ENCODE measurements around the gene GNB1L. TPM values are rescaled to one million over a fixed set of nuclear protein-coding genes. Genes with fewer than 3 reads are reported as not detected.

Gene GNB1L
- total RNA-seq, 1 experiment from 2014 or later, result 12.3 TPM

DNA sequence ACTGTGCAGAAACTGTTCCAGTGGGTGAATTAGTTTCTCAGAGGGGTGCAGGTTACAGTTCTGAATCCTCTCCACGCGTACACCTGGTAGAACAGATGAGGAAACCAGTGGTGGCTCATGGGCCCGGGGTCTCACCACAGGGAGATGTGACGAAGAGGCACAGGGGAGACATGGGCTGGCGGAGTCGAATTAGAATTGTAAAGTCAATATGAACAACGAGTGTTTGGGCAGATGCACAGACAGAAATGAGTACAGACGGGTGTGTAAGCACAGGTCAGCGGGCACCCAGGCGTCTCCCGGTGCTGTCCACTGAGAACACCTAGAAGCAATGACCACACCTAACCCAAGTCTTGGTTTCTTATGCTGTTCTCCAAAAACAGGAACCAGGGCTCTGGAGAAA is 41.8 kb downstream of the GNB1L start:
- DNase-seq, result no peak
- Histone ChIP-seq H3K4me3 (no peak overlapping the region), H3K27ac (no peak overlapping the region), H3K9me3 (replicated peaks) (no peaks in the 10 kb centered on the region), H3K27me3 (no peaks in the 10 kb centered on the region), H3K36me3 (no peaks in the 10 kb centered on the region; the same call in 1 of the 2 replicates), H3K4me1 (peaks cover 20% of the 10 kb centered on the region)

DNA sequence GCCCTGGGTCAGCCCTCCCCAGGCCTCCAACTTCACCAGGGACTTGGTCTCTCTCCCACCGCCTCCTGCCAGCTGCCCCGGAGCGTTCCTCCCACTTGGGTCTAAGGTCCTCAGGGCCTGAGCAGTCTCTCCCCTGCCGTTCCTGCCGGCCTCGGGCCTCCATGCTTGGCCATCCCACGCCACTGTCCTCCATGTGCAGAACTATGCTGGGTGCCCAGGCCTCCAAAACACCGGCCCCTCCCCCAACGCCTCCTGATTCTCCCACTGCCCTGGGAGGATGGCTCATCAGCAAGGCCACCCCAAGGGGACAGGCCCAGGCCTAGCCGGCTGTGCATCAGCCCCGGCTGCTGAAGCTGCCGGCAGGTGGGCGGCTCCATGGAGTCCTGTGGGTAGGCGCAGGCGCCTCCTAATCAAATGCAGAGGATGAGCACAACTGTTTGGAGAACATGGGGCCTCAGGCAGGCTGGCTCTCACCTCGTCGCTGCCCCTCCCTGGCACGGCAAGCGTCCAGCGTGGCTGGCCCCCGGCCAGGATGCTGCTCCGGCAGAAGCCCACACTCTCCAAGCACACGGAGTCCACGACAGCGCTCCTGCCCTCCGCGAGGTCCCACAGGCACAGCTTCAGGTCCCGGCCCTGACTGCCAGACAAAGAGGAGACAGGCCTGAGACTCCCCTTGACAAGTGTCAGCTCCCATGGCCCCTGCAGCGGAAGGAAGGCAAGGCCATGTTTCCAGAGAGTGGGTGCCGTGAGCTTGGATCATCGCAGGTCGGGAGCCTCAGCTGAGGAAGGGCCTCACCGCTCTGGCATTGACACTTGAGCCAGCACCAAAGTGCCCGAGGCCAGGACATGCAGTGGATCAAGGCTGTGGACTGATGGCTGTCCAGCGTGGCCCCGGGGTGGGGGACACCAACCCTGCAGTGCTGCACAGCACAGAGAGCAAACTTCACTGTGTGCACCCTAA is 42.6 kb downstream of the GNB1L start:
- Histone ChIP-seq H3K27ac (no peak overlapping the region), H3K9me3 (replicated peaks) (no peaks in the 10 kb centered on the region)
- peak in 1 of 2 experiments; percentile 18 for DNase-seq

DNA sequence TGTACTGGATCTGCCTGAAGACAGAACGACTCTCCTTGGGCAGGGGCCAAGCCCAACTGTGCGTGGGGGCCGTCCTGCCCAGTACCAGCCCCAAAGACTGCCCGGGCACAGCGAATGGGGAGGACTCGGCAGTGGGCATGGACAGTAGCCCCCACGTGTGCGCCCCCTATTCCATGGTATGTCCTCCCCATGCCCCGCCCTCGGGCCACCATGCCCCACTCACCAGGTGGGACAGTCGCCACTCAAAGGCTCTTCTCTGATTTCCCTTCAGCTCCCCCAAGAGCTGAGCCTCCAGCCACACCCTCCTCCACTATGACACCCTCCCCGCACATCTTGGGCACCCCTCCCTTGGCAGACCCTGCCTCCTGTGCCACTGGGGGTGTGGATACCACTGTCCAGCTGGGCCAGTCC is 43.5 kb downstream of the GNB1L start:
- no peak overlapping the region; the same call in 1 of the 2 replicates for H3K27ac ChIP-seq
- H3K27me3 ChIP-seq, result no peaks in the 10 kb centered on the region
- no peaks in the 10 kb centered on the region; the same call in 1 of the 2 replicates for H3K36me3 ChIP-seq
- DNase-seq, result peak in 1 of 2 experiments; percentile 3
- H3K9me3 ChIP-seq (replicated peaks), result no peaks in the 10 kb centered on the region
- H3K4me1 ChIP-seq, result peaks cover 28% of the 10 kb centered on the region
- H3K4me3 ChIP-seq, result no peak overlapping the region

More for the DNA sequence above, 42.6 kb downstream of the GNB1L start:
- Histone ChIP-seq H3K36me3 (no peaks in the 10 kb centered on the region; the same call in 1 of the 2 replicates), H3K4me3 (no peak overlapping the region), H3K27me3 (no peaks in the 10 kb centered on the region), H3K4me1 (peaks cover 20% of the 10 kb centered on the region)

DNA sequence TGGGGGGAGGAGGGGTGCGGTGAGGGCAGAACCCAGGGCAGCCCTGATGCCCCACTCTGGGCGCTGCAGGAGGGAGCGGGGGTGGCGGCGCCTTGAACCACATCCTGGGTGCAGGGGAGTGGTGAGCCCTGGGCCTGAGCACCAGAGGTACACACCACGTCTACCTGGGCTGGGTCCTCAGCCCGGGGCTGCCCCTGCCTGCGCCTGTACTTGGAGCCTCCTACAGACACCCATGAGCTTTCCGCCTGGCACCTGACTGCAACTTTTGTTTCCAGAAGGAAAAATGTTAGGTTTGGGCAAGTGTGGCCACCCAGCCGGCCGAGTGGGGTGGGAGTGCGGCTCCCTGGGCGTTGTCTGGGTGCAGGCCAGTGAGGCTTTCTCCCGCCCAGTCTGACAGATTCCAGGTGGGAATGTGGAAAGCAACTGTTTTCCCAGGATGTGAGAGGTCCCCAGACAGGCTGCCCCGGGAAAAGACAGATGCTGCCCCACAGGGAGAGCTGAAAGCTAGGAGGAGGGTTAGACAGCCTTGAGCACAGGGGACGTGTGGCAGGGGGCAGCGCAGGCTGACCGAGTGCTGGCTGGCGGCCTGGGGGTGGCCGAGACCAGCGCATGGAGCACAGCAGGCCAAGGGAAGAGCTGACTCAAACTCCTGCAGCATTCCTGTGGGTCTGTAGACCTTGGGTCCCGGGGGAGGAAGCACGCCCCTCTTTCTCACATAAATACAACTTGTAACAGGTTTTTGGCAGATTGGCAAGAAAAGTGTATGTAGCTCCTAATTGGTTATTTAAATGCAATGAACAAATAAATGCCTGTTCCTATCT is 44.1 kb downstream of the GNB1L start:
- Histone ChIP-seq H3K27ac (no peak overlapping the region; the same call in 1 of the 2 replicates), H3K36me3 (no peaks in the 10 kb centered on the region; the same call in 1 of the 2 replicates), H3K9me3 (replicated peaks) (no peaks in the 10 kb centered on the region), H3K4me1 (peaks cover 34% of the 10 kb centered on the region), H3K4me3 (no peak overlapping the region), H3K27me3 (no peaks in the 10 kb centered on the region)
- peak; percentile 57 to 72 for DNase-seq

DNA sequence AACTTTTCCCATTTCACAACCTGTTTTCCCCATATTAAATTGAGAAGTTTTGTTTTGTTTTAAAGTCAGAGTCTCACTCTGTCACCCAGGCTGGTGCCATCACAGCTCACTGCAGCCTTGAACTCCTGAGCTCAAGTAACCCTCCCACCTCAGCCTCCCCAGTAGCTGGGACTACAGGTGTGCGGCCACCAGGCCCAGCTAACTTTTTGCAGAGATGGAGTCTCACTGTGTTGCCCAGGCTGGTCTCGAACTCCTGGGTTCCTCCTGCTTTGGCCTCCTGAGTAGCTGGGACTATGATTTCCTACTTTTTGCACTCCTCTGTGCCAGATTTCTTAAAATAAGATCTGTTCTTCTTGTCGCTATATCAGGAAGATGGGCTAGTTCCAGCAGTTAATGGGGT is 44.9 kb downstream of the GNB1L start:
- Histone ChIP-seq H3K9me3 (replicated peaks) (no peaks in the 10 kb centered on the region), H3K27ac (no peak overlapping the region), H3K36me3 (no peaks in the 10 kb centered on the region; the same call in 1 of the 2 replicates), H3K4me3 (no peak overlapping the region), H3K27me3 (no peaks in the 10 kb centered on the region), H3K4me1 (peaks cover 34% of the 10 kb centered on the region)
- no peak for DNase-seq

DNA sequence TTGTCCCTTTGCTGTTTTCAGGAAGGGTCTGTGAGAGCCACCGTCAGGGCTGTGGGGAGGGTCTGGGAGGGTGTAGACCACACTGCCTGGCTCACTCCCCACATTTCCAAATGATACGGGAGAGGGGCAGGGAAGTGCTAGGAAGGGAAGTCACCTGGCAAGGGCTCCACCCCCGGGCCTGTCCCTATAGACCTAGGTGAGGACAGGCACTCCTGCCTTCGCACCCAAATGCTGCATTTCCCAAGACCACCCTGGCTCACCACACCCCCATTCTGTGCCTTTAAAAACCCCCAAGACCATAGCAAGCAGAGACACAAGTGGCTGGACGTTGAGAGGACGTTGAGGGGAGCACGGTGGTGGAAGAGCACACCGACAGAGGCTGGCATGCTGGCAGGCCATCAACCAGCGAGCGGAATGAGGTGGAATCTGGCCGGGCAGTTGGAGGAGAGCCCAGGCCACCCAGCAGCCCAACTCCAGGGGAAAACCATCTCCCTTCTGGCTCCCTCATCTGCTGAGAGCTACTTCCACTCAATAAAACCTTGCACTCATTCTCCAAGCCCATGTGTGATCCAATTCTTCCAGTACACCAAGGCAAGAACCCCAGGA is 45.7 kb downstream of the GNB1L start:
- peaks cover 34% of the 10 kb centered on the region for H3K4me1 ChIP-seq
- H3K27ac ChIP-seq, result no peak overlapping the region
- H3K9me3 ChIP-seq (replicated peaks), result no peaks in the 10 kb centered on the region
- no peaks in the 10 kb centered on the region; the same call in 1 of the 2 replicates for H3K36me3 ChIP-seq
- no peak for DNase-seq
- no peaks in the 10 kb centered on the region for H3K27me3 ChIP-seq
- no peak overlapping the region for H3K4me3 ChIP-seq

DNA sequence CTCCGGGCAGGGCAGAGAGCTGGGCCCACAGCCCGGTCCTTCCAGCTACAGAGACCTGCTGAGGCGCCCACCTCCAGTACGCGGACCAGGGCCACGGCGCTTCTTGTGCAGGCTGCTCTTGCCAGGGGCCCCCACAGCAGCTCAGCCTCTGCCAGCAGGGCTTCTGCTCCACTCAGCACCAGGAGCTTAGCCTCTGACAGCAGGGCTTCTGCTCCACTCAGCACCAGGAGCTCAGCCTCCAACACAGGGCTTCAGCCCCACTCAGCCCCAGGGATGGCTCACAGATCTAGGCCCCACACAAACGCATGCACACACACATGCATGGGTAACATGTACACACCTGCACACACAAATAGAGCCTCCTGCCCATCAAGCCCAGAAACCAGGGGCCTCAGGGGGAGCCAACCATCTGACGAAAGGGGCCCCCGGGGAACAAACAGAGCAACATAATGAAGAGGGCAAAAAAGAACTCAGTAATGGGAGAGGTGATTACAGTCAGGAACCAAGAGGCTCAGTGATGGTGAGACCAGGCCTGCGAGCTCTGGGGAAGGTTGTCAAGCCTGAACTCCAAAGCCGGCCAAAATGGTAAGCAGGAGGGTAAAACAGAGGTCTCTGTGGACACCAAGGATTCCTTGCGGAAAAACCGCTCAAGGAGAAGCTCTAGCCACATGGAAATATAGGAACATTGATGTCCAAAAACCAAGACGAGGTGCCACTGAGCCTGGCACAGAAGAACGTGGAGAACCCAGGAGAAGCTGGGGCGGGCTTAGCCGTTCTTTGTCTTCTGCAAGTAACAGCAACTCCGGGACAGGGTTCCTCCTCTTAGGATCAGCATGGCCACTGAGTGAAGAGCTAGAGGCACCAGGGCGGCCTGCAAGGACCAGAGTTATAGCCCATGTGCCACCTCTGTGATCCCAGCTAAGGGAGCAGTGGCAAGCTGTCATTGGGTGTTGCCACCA is 46.5 kb downstream of the GNB1L start:
- H3K4me1 ChIP-seq, result peaks cover 34% of the 10 kb centered on the region
- no peaks in the 10 kb centered on the region for H3K27me3 ChIP-seq
- no peaks in the 10 kb centered on the region for H3K36me3 ChIP-seq
- peak in 1 of 2 experiments; percentile 2 for DNase-seq
- no peak overlapping the region for H3K27ac ChIP-seq
- no peaks in the 10 kb centered on the region for H3K9me3 ChIP-seq (replicated peaks)
- no peak overlapping the region for H3K4me3 ChIP-seq

DNA sequence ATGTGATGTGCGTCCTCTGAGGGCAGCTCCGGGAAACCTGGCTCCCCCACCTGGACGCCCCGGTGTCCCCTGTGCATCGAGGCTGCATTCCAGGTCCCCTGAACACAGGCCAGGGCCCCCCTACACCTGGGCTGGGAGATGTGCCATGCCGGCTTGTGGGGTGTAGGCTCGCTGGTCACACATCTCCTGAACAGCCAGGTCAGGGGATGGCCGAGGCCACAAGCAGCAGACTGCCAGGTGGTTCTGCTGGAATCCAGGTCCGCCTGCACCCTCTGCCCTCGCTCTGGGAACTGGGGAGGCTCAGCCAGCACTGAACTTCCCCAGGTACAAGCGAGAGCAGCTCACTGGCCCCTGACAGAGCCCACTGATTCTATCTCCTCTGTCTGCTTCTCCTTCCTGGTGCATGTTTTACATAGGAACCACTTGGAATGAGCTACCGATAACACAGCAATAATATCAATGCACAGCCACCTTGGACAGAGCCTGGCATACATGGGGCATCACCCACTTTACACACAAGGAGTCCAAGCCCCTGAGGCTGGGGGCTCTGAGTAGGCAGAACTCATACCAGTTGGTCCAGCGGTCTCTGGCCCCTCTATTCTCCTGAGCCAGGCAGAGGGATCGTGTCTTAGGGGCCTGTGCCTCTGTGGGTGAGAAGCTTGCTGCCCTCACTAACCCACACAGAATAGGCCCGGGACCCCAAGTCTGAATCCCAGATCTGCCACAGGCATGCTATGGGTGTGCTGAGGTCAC is 47.3 kb downstream of the GNB1L start:
- Histone ChIP-seq H3K27ac (no peak overlapping the region), H3K27me3 (no peaks in the 10 kb centered on the region), H3K9me3 (replicated peaks) (no peaks in the 10 kb centered on the region), H3K4me1 (peaks cover 33% of the 10 kb centered on the region), H3K36me3 (no peaks in the 10 kb centered on the region), H3K4me3 (no peak overlapping the region)
- peak in 1 of 2 experiments; percentile 1 for DNase-seq

DNA sequence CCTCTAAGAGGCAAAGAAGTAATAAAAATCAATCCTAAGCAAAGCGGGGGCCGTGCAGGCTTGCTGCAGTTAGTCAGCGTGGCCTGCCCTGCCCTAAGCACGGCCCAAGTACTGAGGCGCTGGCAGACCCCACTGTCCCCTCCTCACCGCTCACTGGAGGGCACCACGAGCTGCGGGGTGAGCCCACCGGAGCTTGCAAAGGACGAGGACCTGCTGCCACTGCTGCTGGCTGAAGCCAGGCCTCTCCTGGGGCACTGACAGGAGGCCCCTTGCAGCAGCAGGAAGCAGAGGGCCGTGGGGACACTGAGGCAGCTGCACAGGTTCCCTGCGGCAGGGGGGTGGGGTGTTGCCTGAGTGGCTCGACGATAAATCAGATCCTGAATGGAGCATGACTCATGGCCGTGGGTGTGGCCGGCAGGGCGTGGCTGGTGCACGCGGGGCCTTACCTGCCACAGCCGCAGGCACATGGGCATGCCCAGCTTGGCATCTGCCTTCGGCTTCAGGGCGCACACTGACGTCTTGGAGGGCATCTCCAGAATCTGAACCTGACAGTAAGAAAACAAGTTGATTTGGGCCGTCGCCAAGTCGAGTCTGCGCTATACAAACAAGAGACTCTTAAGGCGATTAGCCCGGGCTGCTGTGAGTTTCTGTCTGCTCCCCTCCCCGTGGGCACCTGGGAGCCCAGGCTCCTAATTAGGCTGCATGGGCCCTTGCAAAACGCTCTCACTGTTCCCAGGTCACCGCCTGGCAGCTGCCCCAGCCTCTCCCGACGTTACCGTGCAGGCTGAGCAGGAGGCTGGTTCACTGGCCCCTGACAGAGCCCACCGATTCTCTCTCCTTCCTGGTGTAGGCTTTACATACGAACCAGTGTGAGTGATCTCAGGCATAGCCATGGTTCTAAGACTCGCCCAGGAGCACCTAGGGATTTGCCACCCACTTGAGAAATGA is 48.2 kb downstream of the GNB1L start:
- Histone ChIP-seq H3K27me3 (no peaks in the 10 kb centered on the region), H3K4me1 (peaks cover 25% of the 10 kb centered on the region), H3K36me3 (no peaks in the 10 kb centered on the region), H3K27ac (no peak overlapping the region), H3K4me3 (no peak overlapping the region), H3K9me3 (replicated peaks) (no peaks in the 10 kb centered on the region)
- peak in 1 of 2 experiments; percentile 8 for DNase-seq

DNA sequence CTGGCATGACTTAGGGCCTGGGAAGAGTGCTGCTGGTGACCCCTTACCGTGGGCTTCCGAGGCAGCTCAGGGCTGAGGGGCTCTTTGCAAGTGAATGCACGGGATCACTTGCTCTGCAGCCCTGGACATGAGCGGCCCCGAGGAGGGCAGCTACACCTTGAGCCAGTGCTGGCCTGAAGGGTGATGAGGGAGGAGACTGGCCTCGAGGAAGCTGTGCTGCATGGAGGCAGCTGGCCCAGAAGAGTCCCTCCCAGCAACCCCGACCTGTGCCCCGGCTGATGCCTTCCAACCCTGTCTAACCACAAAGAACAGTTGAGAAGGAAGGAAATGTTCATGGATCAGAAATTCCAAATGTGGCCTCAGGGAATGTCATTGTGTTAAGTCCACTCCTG is 48.9 kb downstream of the GNB1L start:
- Histone ChIP-seq H3K4me3 (no peak overlapping the region), H3K4me1 (peaks cover 18% of the 10 kb centered on the region), H3K27me3 (no peaks in the 10 kb centered on the region), H3K36me3 (no peaks in the 10 kb centered on the region), H3K9me3 (replicated peaks) (no peaks in the 10 kb centered on the region), H3K27ac (no peak overlapping the region)
- peak; percentile 22 to 27 for DNase-seq

DNA sequence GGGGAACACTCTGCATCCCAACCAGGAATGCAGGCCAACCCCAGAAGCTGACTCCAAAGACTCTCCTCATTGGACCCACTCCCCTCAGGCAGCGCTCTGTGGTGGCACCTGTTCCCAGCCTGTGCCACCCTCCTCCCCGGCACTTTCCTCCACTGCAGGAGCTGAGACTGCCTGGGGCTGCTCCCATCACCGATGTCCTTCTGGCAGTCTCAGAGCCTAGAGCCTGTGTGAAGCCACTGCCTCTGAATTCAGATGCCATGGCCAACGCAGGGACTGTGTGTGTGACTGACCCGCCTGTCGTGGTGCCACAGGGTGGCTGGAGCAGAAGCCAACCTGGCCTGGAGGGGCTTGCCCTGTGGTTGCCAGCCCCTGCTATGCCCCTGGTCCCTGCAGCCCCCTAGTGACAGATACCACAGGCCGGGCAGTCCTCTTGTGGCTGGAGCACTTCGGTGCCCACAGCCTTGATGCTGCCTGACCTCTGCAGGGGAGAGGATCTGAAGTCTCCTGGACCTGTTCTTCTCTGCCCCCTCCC is 50.9 kb downstream of the GNB1L start:
- DNase-seq, result no peak
- Histone ChIP-seq H3K4me3 (no peak overlapping the region), H3K27ac (no peak overlapping the region), H3K36me3 (no peaks in the 10 kb centered on the region), H3K4me1 (peaks cover 13% of the 10 kb centered on the region), H3K27me3 (no peaks in the 10 kb centered on the region), H3K9me3 (replicated peaks) (no peaks in the 10 kb centered on the region)

All from SJCRH30 (cell line).